Measurements from ENCODE around the gene RBM39. TPM values are rescaled to one million over a fixed set of nuclear protein-coding genes. Genes with fewer than 3 reads are reported as not detected.
A peak's percentile ranks its signal among the peaks of the same experiment; 100 is the strongest.

RBM39 gene
- total and polyA plus RNA-seq, 10 of the 15 experiments (the other 5 are each of a cell fraction or from before 2014, with no cell fraction given) = 135 to 280 (median 217) TPM

GRCh38 chr20:35704514-35705261, 37.4 kb downstream of the RBM39 start:
- intact Hi-C loops (cut with micrococcal nuclease; ENCODE audit: unreplicated experiment) (no loop called here), in situ Hi-C loops (cut with MboI) (no loop called here)
- WGBS (ENCODE audit: insufficient coverage, insufficient replicate concordance, low lambda C conversion rate, missing lambda C conversion rate) = over 99% methylated on average over 5 of the region's 5 CpGs
- H3K79me2 ChIP-seq (ENCODE audit: control insufficient read depth, insufficient read depth, low read length) = peaks cover 14% of the 10 kb centered on the region
- ChIA-PET RAD21 (ENCODE audit: unreplicated experiment) (interaction anchor here (2.0 kb wide), 1 partner anchor 37 kb away, joined by 6 read pairs; the partner anchor contains the start of gene RBM39), CTCF (interaction anchor here (0.9 to 3.7 kb wide), 3 partner anchors 45 to 180 kb away, joined by 3 to 11 read pairs (median 3); no protein-coding TSS in a partner anchor), SMC1A (ENCODE audit: uncharacterized antibody, unreplicated experiment) (interaction anchor here (0.6 to 2.2 kb wide), 7 partner anchors 8 to 238 kb away, joined by 3 to 8 read pairs (median 4); no protein-coding TSS in a partner anchor), POLR2A (interaction anchor here (0.6 to 1.4 kb wide), 5 partner anchors 12 to 59 kb away, joined by 3 to 6 read pairs (median 3); partner anchors contain the start of gene RBM39)
- no peak for ATAC-seq
- H3K27me3 ChIP-seq (replicated peaks in 1 of 2; ENCODE audit: control insufficient read depth in 2 of 2, insufficient read depth in 2 of 2, low read length in 1 of 2) = no peaks in the 10 kb centered on the region
- no peaks in the 10 kb centered on the region; the same call in 1 of the 2 replicates for H4K20me1 ChIP-seq (ENCODE audit: control insufficient read depth, insufficient read depth)
- no peak overlapping the region for H3K27ac ChIP-seq (ENCODE audit: control insufficient read depth, insufficient read depth)
- H3K9ac ChIP-seq (ENCODE audit: control insufficient read depth, insufficient read depth, low read length) = no peak overlapping the region
- no peak for DNase-seq (ENCODE audit: low read depth, low spot score)
- H3K9me3 ChIP-seq (replicated peaks; ENCODE audit: control insufficient read depth, insufficient read depth, low read length) = no peaks in the 10 kb centered on the region
- H3K36me3 ChIP-seq (ENCODE audit: control insufficient read depth in 2 of 2, insufficient read depth in 2 of 2, low read length in 1 of 2) = peaks cover 9 to 54% of the 10 kb centered on the region in 2 experiments
- H3K4me2 ChIP-seq (ENCODE audit: control insufficient read depth, insufficient read depth) = no peak overlapping the region
- TSS peak; percentile 8 for BruUV-seq (replicated peaks)
- no peak overlapping the region for H3K4me3 ChIP-seq
- FAIRE-seq = no peak
- H3K4me1 ChIP-seq (ENCODE audit: control insufficient read depth, insufficient read depth, low read length) = peaks cover 3% of the 10 kb centered on the region; the same call in 1 of the 2 replicates
- TF ChIP-seq CHD2 (IDR thresholded peaks at IDR 0.05; ENCODE audit: borderline replicate concordance, low read depth, low read length) = no peak
- no peak for TF ChIP-seq IRF3 (IDR thresholded peaks at IDR 0.05)
- TF ChIP-seq, protein P1, sequence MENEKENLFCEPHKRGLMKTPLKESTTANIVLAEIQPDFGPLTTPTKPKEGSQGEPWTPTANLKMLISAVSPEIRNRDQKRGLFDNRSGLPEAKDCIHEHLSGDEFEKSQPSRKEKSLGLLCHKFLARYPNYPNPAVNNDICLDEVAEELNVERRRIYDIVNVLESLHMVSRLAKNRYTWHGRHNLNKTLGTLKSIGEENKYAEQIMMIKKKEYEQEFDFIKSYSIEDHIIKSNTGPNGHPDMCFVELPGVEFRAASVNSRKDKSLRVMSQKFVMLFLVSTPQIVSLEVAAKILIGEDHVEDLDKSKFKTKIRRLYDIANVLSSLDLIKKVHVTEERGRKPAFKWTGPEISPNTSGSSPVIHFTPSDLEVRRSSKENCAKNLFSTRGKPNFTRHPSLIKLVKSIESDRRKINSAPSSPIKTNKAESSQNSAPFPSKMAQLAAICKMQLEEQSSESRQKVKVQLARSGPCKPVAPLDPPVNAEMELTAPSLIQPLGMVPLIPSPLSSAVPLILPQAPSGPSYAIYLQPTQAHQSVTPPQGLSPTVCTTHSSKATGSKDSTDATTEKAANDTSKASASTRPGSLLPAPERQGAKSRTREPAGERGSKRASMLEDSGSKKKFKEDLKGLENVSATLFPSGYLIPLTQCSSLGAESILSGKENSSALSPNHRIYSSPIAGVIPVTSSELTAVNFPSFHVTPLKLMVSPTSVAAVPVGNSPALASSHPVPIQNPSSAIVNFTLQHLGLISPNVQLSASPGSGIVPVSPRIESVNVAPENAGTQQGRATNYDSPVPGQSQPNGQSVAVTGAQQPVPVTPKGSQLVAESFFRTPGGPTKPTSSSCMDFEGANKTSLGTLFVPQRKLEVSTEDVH (IDR thresholded peaks at IDR 0.05; ENCODE audit: low read depth, partially characterized antibody) = no peak
- no peak overlapping the region for H2AFZ ChIP-seq (ENCODE audit: control insufficient read depth, low read depth, low read length)

Data from GM12878 (cell line).